SK-N-SH treated with all-trans-retinoic acid at 6 μM for 48 hours (cell line): ENCODE results near the gene PODNL1.

Experiments used
- ATAC-seq: fragments of 200-7000 bp; cut with Tn5 transposase; 3 replicates; pipeline ENCODE4 v1.9.1; 2020; ENCODE audit warnings: mild to moderate bottlenecking, moderate library complexity
- ARNTL ChIP-seq: fragments of 450-650 bp; formaldehyde crosslinking; IDR thresholded peaks from 2 replicates; pipeline ENCODE4 v1.5.0; 2020; ENCODE audit warnings: low read depth, mild to moderate bottlenecking, moderate library complexity, borderline replicate concordance
- BACH2 ChIP-seq: fragments of 250-450 bp; sonication (Bioruptor Pico); IDR thresholded peaks from 2 replicates; pipeline ENCODE4 v1.9.0; 2021; ENCODE audit warnings: mild to moderate bottlenecking, borderline replicate concordance
- CSDC2 ChIP-seq: fragments of 250-450 bp; sonication (Bioruptor Pico); IDR thresholded peaks from 2 replicates; pipeline ENCODE4 v1.5.0; 2020; ENCODE audit warnings: mild to moderate bottlenecking, moderate library complexity
- CSRNP3 ChIP-seq: fragments of 250-450 bp; sonication (Bioruptor Pico); IDR thresholded peaks from 2 replicates; pipeline ENCODE4 v1.5.1; 2021; ENCODE audit warnings: mild to moderate bottlenecking, moderate library complexity
- ESRRG ChIP-seq: fragments of 250-450 bp; sonication (Bioruptor Pico); IDR thresholded peaks from 2 replicates; pipeline ENCODE4 v1.6.1; 2021; ENCODE audit warnings: mild to moderate bottlenecking
- GLIS3 ChIP-seq: fragments of 250-450 bp; sonication (Bioruptor Pico); IDR thresholded peaks from 2 replicates; pipeline ENCODE4 v1.5.0; 2020; ENCODE audit warnings: mild to moderate bottlenecking, moderate library complexity
- ISL1 ChIP-seq: fragments of 250-450 bp; sonication (Bioruptor Pico); IDR thresholded peaks from 2 replicates; pipeline ENCODE4 v2.1.2; 2022; ENCODE audit warnings: mild to moderate bottlenecking, moderate library complexity
- OSR1 ChIP-seq: fragments of 250-450 bp; sonication (Bioruptor Pico); IDR thresholded peaks from 2 replicates; pipeline ENCODE4 v1.8.0; 2022; ENCODE audit warnings: moderate library complexity, mild to moderate bottlenecking, inconsistent platforms
- PPARA ChIP-seq: fragments of 250-450 bp; sonication (Bioruptor Pico); IDR thresholded peaks from 2 replicates; pipeline ENCODE4 v1.5.0; 2020; ENCODE audit warnings: mild to moderate bottlenecking, borderline replicate concordance
- RARB ChIP-seq: fragments of 250-450 bp; sonication (Bioruptor Pico); IDR thresholded peaks from 2 replicates; pipeline ENCODE4 v1.8.0; 2021; ENCODE audit warnings: mild to moderate bottlenecking, moderate library complexity
- SNAI2 ChIP-seq: fragments of 250-450 bp; sonication (Bioruptor Pico); IDR thresholded peaks from 2 replicates; pipeline ENCODE4 v1.5.0; 2020; ENCODE audit warnings: mild to moderate bottlenecking, moderate library complexity
- TCF4 ChIP-seq: fragments of 250-450 bp; sonication (Bioruptor Pico); IDR thresholded peaks from 2 replicates; pipeline ENCODE4 v1.8.0; 2021; ENCODE audit warnings: mild to moderate bottlenecking, moderate library complexity, borderline replicate concordance
- TOX ChIP-seq: fragments of 250-450 bp; sonication (Bioruptor Pico); IDR thresholded peaks from 2 replicates; pipeline ENCODE4 v1.8.0; 2021; ENCODE audit warnings: mild to moderate bottlenecking, moderate library complexity, borderline replicate concordance
- TSHZ2 ChIP-seq: fragments of 250-450 bp; sonication (Bioruptor Pico); IDR thresholded peaks from 2 replicates; pipeline ENCODE4 v1.5.0; 2020; ENCODE audit warnings: mild to moderate bottlenecking, moderate library complexity
- ZC3H10 ChIP-seq: fragments of 250-450 bp; sonication (Bioruptor Pico); IDR thresholded peaks from 2 replicates; pipeline ENCODE4 v1.5.1; 2021; ENCODE audit warnings: mild to moderate bottlenecking, moderate library complexity
- ZFP3 ChIP-seq: fragments of 250-450 bp; sonication (Bioruptor Pico); IDR thresholded peaks from 2 replicates; pipeline ENCODE4 v1.5.0; 2020; ENCODE audit warnings: mild to moderate bottlenecking, moderate library complexity
- ZNF565 ChIP-seq: fragments of 450-650 bp; formaldehyde crosslinking; conservative IDR thresholded peaks from 2 replicates; pipeline ENCODE4 v1.5.0; 2020; ENCODE audit warnings: low read depth, mild to moderate bottlenecking, moderate library complexity
- ZNF70 ChIP-seq: fragments of 450-650 bp; formaldehyde crosslinking; IDR thresholded peaks from 2 replicates; pipeline ENCODE4 v1.5.0; 2020; ENCODE audit warnings: mild to moderate bottlenecking, moderate library complexity
- ZNF8 ChIP-seq: fragments of 450-650 bp; formaldehyde crosslinking; IDR thresholded peaks from 2 replicates; pipeline ENCODE4 v1.5.0; 2020; ENCODE audit warnings: mild to moderate bottlenecking, moderate library complexity
- TF ChIP-seq, protein P1 (sequence below): fragments of 250-450 bp; sonication (Bioruptor Pico); IDR thresholded peaks from 2 replicates; pipeline ENCODE4 v1.5.1; 2020; ENCODE audit warnings: low read depth, mild to moderate bottlenecking, moderate library complexity
- TF ChIP-seq, protein P2 (sequence below): fragments of 250-450 bp; sonication (Bioruptor Pico); IDR thresholded peaks from 2 replicates; pipeline ENCODE4 v1.8.0; 2021; ENCODE audit warnings: low read depth, mild to moderate bottlenecking, moderate library complexity, borderline replicate concordance

PODNL1 gene

GRCh38 chr19:13882836-13883235 is 55.4 kb downstream of the PODNL1 start:
- ATAC-seq, result no peak
- no peak for TF ChIP-seq OSR1 (CRISPR knock-in tag)
- TF ChIP-seq, protein P1, sequence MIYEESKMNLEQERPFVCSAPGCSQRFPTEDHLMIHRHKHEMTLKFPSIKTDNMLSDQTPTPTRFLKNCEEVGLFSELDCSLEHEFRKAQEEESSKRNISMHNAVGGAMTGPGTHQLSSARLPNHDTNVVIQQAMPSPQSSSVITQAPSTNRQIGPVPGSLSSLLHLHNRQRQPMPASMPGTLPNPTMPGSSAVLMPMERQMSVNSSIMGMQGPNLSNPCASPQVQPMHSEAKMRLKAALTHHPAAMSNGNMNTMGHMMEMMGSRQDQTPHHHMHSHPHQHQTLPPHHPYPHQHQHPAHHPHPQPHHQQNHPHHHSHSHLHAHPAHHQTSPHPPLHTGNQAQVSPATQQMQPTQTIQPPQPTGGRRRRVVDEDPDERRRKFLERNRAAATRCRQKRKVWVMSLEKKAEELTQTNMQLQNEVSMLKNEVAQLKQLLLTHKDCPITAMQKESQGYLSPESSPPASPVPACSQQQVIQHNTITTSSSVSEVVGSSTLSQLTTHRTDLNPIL (CRISPR knock-in tag), result no peak
- no peak for TF ChIP-seq ZNF70 (CRISPR knock-in tag)
- TF ChIP-seq, protein P2, sequence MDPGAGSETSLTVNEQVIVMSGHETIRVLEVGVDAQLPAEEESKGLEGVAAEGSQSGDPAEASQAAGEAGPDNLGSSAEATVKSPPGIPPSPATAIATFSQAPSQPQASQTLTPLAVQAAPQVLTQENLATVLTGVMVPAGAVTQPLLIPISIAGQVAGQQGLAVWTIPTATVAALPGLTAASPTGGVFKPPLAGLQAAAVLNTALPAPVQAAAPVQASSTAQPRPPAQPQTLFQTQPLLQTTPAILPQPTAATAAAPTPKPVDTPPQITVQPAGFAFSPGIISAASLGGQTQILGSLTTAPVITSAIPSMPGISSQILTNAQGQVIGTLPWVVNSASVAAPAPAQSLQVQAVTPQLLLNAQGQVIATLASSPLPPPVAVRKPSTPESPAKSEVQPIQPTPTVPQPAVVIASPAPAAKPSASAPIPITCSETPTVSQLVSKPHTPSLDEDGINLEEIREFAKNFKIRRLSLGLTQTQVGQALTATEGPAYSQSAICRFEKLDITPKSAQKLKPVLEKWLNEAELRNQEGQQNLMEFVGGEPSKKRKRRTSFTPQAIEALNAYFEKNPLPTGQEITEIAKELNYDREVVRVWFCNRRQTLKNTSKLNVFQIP (CRISPR knock-in tag), result no peak
- no peak for TF ChIP-seq ZNF565
- no peak for TF ChIP-seq CSRNP3 (CRISPR knock-in tag)
- TF ChIP-seq CSDC2, result no peak
- TF ChIP-seq BACH2 (CRISPR knock-in tag), result no peak
- no peak for TF ChIP-seq TOX (CRISPR knock-in tag)
- TF ChIP-seq ZFP3 (CRISPR knock-in tag), result no peak
- TF ChIP-seq ISL1 (CRISPR knock-in tag), result no peak
- TF ChIP-seq SNAI2 (CRISPR knock-in tag), result no peak
- TF ChIP-seq ESRRG, result no peak
- TF ChIP-seq ARNTL (CRISPR knock-in tag), result no peak
- no peak for TF ChIP-seq TSHZ2 (CRISPR knock-in tag)
- TF ChIP-seq TCF4 (CRISPR knock-in tag), result no peak
- no peak for TF ChIP-seq RARB (CRISPR knock-in tag)

GRCh38 chr19:13882419-13882795 is 55.8 kb downstream of the PODNL1 start:
- no peak for TF ChIP-seq SNAI2 (CRISPR knock-in tag)
- TF ChIP-seq ZFP3 (CRISPR knock-in tag), result no peak
- TF ChIP-seq ZC3H10, result no peak
- no peak for ATAC-seq

GRCh38 chr19:13881692-13882418 is 56.4 kb downstream of the PODNL1 start:
- TF ChIP-seq ZNF8 (CRISPR knock-in tag) (no peak), BACH2 (CRISPR knock-in tag) (no peak), ISL1 (CRISPR knock-in tag) (no peak)
- no peak for ATAC-seq

GRCh38 chr19:13881251-13881691 is 56.9 kb downstream of the PODNL1 start:
- no peak for ATAC-seq
- TF ChIP-seq ARNTL (CRISPR knock-in tag), result no peak
- no peak for TF ChIP-seq TCF4 (CRISPR knock-in tag)
- TF ChIP-seq, protein P2 (CRISPR knock-in tag), result no peak
- TF ChIP-seq, protein P1 (CRISPR knock-in tag), result no peak
- TF ChIP-seq ISL1 (CRISPR knock-in tag), result no peak
- no peak for TF ChIP-seq CSRNP3 (CRISPR knock-in tag)
- no peak for TF ChIP-seq ZC3H10
- TF ChIP-seq ZNF70 (CRISPR knock-in tag), result no peak
- TF ChIP-seq PPARA (CRISPR knock-in tag), result no peak
- TF ChIP-seq SNAI2 (CRISPR knock-in tag), result no peak
- TF ChIP-seq TOX (CRISPR knock-in tag), result no peak
- no peak for TF ChIP-seq ZNF8 (CRISPR knock-in tag)
- no peak for TF ChIP-seq CSDC2
- TF ChIP-seq ESRRG, result no peak
- TF ChIP-seq GLIS3 (CRISPR knock-in tag), result no peak
- no peak for TF ChIP-seq BACH2 (CRISPR knock-in tag)
